ENCODE data around the gene EDN1.

EDN1 gene

DNA sequence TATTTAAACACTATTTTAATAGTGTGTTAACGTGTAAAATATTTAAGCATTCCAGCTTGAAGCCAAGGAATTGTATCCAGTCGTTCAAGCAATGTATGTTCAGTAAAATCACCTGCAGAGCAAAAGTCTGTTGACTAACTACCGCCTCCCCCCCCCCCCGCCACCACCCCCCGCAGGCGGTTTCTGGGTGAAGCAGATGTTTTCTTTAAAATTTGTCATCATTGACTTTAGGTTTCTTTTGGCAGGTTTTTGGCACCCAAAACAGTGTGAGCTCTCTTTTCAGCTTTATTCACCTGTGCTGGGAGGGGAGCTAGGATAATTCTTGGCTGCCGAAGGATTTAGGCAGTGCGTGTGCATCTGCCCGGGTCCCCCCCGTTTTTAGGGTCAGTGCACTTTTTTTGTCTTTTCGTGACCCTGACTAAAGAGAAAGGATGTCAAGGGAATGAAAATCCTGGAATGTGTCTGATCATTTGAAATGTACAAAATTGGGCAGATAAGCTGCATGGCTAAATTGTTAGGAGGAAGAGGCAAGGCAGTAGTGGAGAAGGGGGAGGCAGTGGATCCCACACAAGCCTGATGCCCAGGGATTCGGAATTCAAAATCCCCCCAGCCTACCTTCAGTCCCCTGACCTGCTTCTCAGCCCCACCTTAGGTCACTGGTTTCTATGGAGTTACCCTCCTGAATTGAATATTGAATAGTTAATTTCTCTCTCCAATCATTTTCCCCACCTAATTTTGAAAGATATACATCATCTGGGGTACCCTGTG is 1.1 kb downstream of the EDN1 start:
- no peak overlapping the region for H3K9ac ChIP-seq (ENCODE audit: low read depth, low read length)
- H3K4me1 ChIP-seq (ENCODE audit: insufficient read depth, low read length), result no peaks in the 10 kb centered on the region
- DNase-seq, result no peak

DNA sequence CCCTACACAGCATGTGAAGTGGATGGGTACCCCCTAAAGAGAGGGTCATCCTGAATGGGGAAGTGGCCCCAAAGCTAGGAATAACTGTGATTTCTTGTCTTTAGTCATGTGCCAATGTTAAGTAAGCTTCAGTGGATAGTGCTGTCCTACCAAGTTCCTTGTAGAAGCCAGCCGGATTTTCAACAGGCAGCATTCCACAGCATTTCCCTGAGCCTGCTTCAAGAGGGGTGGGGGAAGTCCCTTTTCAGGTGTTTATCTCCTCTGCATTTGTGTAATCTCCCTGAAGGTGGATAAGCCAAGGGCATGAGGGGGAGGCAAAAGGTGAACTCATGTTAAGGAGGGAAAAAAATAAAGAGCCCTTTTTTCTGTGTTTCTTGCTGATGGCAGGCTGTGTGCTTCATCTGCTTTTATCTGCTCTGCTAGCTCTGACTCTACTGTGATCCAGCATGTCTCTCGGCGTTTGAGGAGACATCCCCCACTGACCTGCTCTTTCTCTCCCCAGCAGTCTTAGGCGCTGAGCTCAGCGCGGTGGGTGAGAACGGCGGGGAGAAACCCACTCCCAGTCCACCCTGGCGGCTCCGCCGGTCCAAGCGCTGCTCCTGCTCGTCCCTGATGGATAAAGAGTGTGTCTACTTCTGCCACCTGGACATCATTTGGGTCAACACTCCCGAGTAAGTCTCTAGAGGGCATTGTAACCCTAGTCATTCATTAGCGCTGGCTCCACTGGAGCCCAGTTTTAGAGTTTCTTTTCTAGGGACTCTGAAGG is 1.9 kb downstream of the EDN1 start:
- ATAC-seq (ENCODE audit: insufficient read depth, low read depth), result no peak
- H3K36me3 ChIP-seq (ENCODE audit: insufficient read depth, low read length), result no peaks in the 10 kb centered on the region
- no peak overlapping the region for H3K4me2 ChIP-seq (ENCODE audit: insufficient read depth, low read length)
- H3K4me1 ChIP-seq (ENCODE audit: insufficient read depth, low read length), result no peaks in the 10 kb centered on the region
- H3K9me3 ChIP-seq (ENCODE audit: insufficient read depth, low read length, severe bottlenecking), result no peaks in the 10 kb centered on the region
- no peak overlapping the region for H3K4me3 ChIP-seq (ENCODE audit: low read depth in 1 of 2, low read length in 2 of 2)
- no peak overlapping the region for H3K27ac ChIP-seq (ENCODE audit: low read length)
- H3K9ac ChIP-seq (ENCODE audit: low read depth, low read length), result no peak overlapping the region
- H3K27me3 ChIP-seq (ENCODE audit: insufficient read depth, low read length, poor library complexity), result peaks cover 29% of the 10 kb centered on the region
- no peak overlapping the region for H2AFZ ChIP-seq (ENCODE audit: low read depth, low read length)
- TF ChIP-seq EZH2 (IDR thresholded peaks at IDR 0.05; ENCODE audit: borderline replicate concordance, low read depth, low read length, severe bottlenecking), result no peak
- TF ChIP-seq, protein P1, sequence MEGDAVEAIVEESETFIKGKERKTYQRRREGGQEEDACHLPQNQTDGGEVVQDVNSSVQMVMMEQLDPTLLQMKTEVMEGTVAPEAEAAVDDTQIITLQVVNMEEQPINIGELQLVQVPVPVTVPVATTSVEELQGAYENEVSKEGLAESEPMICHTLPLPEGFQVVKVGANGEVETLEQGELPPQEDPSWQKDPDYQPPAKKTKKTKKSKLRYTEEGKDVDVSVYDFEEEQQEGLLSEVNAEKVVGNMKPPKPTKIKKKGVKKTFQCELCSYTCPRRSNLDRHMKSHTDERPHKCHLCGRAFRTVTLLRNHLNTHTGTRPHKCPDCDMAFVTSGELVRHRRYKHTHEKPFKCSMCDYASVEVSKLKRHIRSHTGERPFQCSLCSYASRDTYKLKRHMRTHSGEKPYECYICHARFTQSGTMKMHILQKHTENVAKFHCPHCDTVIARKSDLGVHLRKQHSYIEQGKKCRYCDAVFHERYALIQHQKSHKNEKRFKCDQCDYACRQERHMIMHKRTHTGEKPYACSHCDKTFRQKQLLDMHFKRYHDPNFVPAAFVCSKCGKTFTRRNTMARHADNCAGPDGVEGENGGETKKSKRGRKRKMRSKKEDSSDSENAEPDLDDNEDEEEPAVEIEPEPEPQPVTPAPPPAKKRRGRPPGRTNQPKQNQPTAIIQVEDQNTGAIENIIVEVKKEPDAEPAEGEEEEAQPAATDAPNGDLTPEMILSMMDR (IDR thresholded peaks at IDR 0.05; ENCODE audit: borderline replicate concordance, extremely low read depth, low read length, poor library complexity, severe bottlenecking), result no peak
- H4K20me1 ChIP-seq (ENCODE audit: insufficient read depth, low read length), result no peaks in the 10 kb centered on the region
- DNase-seq, result no peak
- H3K79me2 ChIP-seq (ENCODE audit: insufficient read depth, low read length), result no peaks in the 10 kb centered on the region

More for the DNA sequence above, 1.1 kb downstream of the EDN1 start:
- no peak overlapping the region for H3K4me2 ChIP-seq (ENCODE audit: insufficient read depth, low read length)
- H3K27me3 ChIP-seq (ENCODE audit: insufficient read depth, low read length, poor library complexity), result peaks cover 29% of the 10 kb centered on the region
- H3K36me3 ChIP-seq (ENCODE audit: insufficient read depth, low read length), result no peaks in the 10 kb centered on the region
- H3K79me2 ChIP-seq (ENCODE audit: insufficient read depth, low read length), result no peaks in the 10 kb centered on the region
- H3K4me3 ChIP-seq (ENCODE audit: low read depth in 1 of 2, low read length in 2 of 2), result no peak overlapping the region
- no peaks in the 10 kb centered on the region for H4K20me1 ChIP-seq (ENCODE audit: insufficient read depth, low read length)
- no peak overlapping the region for H2AFZ ChIP-seq (ENCODE audit: low read depth, low read length)
- no peak for ATAC-seq (ENCODE audit: insufficient read depth, low read depth)
- TF ChIP-seq EZH2 (IDR thresholded peaks at IDR 0.05; ENCODE audit: borderline replicate concordance, low read depth, low read length, severe bottlenecking), result no peak
- TF ChIP-seq, protein P1 (IDR thresholded peaks at IDR 0.05; ENCODE audit: borderline replicate concordance, extremely low read depth, low read length, poor library complexity, severe bottlenecking), result no peak
- no peaks in the 10 kb centered on the region for H3K9me3 ChIP-seq (ENCODE audit: insufficient read depth, low read length, severe bottlenecking)
- H3K27ac ChIP-seq (ENCODE audit: low read length), result no peak overlapping the region

GRCh38 chr6:12293235-12293930 is 3.2 kb downstream of the EDN1 start:
- no peak overlapping the region for H3K4me3 ChIP-seq (ENCODE audit: low read depth in 1 of 2, low read length in 2 of 2)
- TF ChIP-seq EZH2 (IDR thresholded peaks at IDR 0.05; ENCODE audit: borderline replicate concordance, low read depth, low read length, severe bottlenecking), result no peak
- TF ChIP-seq, protein P1 (IDR thresholded peaks at IDR 0.05; ENCODE audit: borderline replicate concordance, extremely low read depth, low read length, poor library complexity, severe bottlenecking), result no peak
- no peak overlapping the region for H3K9ac ChIP-seq (ENCODE audit: low read depth, low read length)
- H3K36me3 ChIP-seq (ENCODE audit: insufficient read depth, low read length), result no peaks in the 10 kb centered on the region
- H3K4me1 ChIP-seq (ENCODE audit: insufficient read depth, low read length), result no peaks in the 10 kb centered on the region
- DNase-seq (no peak), ATAC-seq (ENCODE audit: insufficient read depth, low read depth) (no peak)
- no peaks in the 10 kb centered on the region for H4K20me1 ChIP-seq (ENCODE audit: insufficient read depth, low read length)
- H2AFZ ChIP-seq (ENCODE audit: low read depth, low read length), result no peak overlapping the region
- H3K4me2 ChIP-seq (ENCODE audit: insufficient read depth, low read length), result no peak overlapping the region
- no peaks in the 10 kb centered on the region for H3K9me3 ChIP-seq (ENCODE audit: insufficient read depth, low read length, severe bottlenecking)
- H3K79me2 ChIP-seq (ENCODE audit: insufficient read depth, low read length), result no peaks in the 10 kb centered on the region
- H3K27me3 ChIP-seq (ENCODE audit: insufficient read depth, low read length, poor library complexity), result peaks cover 34% of the 10 kb centered on the region
- H3K27ac ChIP-seq (ENCODE audit: low read length), result no peak overlapping the region

Data from DND-41 (cell line).